ENCODE measurements around the gene NCOR2.

GRCh38 chr12:124536641-124537040 lies 30.8 kb downstream of the NCOR2 start:
- no peak for TF ChIP-seq CTCF (IDR thresholded peaks at IDR 0.05; ENCODE audit: low read depth, low read length)
- TF ChIP-seq MAX (IDR thresholded peaks at IDR 0.05; ENCODE audit: low read depth, low read length) = no peak

Measured in NB4 (cell line).